H7 (cell line): ENCODE measurements around the gene WDR6. TPM values are rescaled to one million over a fixed set of nuclear protein-coding genes. Genes with fewer than 3 reads are reported as not detected.
"Not testable (repeated sequence)": the region's sequence is repeated elsewhere in the genome, so short reads cannot be mapped to it uniquely, and the experiment has no call there.

ENCODE experiments used
- DNase-seq: peaks from one replicate; pipeline ENCODE4 v3.0.0; 2012
- H3K27me3 ChIP-seq: 2 replicates; pipeline ENCODE4 v1.6.0; 2011; ENCODE audit warnings: mild to moderate bottlenecking, low read length; ENCODE audit not compliant: control insufficient read depth, insufficient read depth
- H3K36me3 ChIP-seq: replicated peaks from 2 replicates; pipeline ENCODE4 v1.5.1; 2011; ENCODE audit warnings: low read length; ENCODE audit not compliant: control insufficient read depth, insufficient read depth
- H3K4me3 ChIP-seq: 2 replicates; pipeline ENCODE4 v1.5.1; 2011; ENCODE audit warnings: low read depth, mild to moderate bottlenecking, control low read depth, low read length, moderate library complexity; ENCODE audit not compliant: insufficient read depth
- total RNA-seq: library from RNA; depleted of rRNA; stranded (reverse); fragments of >200 nt; shearing (Covaris generic); gene quantifications from 2 replicates; pipeline ENCODE4 v1.2.3, GENCODE V29; 2014

WDR6 gene
- total RNA-seq, 1 experiment from 2014 or later, result 141 TPM

DNA sequence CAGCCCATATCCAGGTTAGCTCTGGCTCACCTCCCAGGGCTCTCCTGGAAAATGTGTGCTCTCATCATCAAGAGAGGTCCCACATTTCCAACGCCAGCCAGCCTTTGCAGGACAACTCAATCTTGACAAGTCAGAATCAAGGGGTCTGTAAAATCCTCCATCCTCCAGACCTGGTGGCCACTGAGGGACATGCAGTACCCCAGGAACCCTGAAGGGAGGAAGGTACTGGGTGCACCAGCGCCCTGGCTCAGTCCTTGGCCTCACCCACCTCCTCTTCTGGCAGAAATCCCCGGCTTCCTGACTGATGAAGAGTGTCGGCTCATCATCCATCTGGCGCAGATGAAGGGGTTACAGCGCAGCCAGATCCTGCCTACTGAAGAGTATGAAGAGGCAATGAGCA is 6.0 kb upstream of the WDR6 start:
- Histone ChIP-seq H3K27me3 (no peaks in the 10 kb centered on the region; the same call in 1 of the 2 replicates), H3K4me3 (no peak overlapping the region), H3K36me3 (no peaks in the 10 kb centered on the region)
- peak; percentile 51 for DNase-seq

DNA sequence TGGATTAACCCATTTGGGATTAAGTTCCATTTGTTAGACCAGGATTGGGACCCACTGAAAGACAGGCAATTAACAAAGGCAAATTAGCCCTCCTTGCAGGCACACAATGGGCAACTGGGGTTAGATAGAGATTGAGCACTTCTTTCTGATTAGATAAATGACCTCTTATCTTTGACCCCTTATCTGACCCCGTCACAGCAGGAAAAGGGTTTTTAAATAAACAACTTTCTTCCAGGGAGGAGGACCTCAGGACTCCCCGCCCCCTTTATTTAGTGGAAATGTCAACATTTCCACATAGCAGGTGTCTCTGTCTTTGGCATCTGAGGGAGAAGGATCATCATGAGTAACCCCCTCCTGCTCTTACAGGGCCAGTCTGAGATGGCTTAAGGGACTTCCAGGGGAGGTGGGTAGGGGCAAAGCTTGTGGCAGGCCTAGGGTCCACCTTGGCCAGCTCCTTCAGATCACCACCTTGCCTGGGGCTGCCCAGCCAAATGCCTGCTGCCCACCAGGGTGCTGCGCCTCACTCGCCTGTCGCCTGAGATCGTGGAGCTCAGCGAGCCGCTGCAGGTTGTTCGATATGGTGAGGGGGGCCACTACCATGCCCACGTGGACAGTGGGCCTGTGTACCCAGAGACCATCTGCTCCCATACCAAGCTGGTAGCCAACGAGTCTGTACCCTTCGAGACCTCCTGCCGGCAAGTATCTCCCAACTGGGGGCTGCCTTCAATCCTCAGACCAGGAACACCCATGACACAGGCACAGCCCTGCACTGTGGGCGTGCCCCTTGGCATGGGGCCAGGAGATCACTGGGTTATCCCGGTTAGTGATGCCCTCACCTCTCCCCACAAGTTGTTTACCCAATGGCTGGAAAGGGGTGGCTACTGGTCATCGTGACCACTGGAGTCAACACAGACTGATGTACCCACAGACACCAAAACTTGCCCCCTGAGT is 2.6 kb upstream of the WDR6 start:
- H3K27me3 ChIP-seq, result no peaks in the 10 kb centered on the region; the same call in 1 of the 2 replicates
- H3K36me3 ChIP-seq, result peaks cover 2% of the 10 kb centered on the region
- H3K4me3 ChIP-seq, result no peak overlapping the region
- DNase-seq, result no peak

DNA sequence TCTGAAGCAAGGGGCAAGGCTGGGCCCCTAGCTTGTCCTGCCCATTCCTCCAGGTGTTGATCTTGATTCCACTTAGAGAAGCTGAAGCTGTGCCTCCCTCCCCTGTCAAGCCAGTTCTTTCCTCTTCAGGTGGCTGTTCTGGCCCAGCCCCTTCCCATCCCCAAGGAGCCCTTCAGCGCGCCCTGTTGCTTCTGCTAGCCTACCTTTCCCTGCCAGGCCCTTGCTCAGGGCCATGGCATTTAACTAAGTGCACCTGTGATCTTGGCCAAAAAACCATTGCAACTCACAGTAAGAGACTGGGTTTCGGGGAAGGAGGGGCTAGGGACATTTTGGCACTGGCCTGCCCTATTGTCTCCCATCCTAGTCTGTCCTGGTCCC is 1.9 kb upstream of the WDR6 start:
- H3K27me3 ChIP-seq, result no peaks in the 10 kb centered on the region; the same call in 1 of the 2 replicates

DNA sequence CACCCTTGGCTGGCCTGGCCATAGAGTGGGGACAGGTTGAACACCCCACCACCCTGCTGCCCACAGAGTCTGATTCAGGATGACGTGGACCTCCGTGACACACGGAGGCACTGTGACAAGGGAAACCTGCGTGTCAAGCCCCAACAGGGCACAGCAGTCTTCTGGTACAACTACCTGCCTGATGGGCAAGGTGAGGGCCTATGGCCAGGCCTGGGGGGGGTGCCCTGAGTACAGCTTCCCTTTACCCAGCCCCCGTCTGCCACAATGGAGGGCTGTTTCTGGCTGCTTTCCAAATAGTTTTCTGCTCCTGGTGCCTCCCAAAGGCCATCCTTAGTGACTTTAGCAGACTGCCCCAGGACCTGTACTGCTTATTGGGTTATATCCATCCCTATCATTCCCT is 1.2 kb upstream of the WDR6 start:
- no peak for DNase-seq
- H3K4me3 ChIP-seq, result no peak overlapping the region
- no peaks in the 10 kb centered on the region; the same call in 1 of the 2 replicates for H3K27me3 ChIP-seq
- peaks cover 2% of the 10 kb centered on the region for H3K36me3 ChIP-seq

More for the DNA sequence above, 1.9 kb upstream of the WDR6 start:
- Histone ChIP-seq H3K4me3 (no peak overlapping the region), H3K36me3 (peaks cover 2% of the 10 kb centered on the region)
- DNase-seq, result no peak

DNA sequence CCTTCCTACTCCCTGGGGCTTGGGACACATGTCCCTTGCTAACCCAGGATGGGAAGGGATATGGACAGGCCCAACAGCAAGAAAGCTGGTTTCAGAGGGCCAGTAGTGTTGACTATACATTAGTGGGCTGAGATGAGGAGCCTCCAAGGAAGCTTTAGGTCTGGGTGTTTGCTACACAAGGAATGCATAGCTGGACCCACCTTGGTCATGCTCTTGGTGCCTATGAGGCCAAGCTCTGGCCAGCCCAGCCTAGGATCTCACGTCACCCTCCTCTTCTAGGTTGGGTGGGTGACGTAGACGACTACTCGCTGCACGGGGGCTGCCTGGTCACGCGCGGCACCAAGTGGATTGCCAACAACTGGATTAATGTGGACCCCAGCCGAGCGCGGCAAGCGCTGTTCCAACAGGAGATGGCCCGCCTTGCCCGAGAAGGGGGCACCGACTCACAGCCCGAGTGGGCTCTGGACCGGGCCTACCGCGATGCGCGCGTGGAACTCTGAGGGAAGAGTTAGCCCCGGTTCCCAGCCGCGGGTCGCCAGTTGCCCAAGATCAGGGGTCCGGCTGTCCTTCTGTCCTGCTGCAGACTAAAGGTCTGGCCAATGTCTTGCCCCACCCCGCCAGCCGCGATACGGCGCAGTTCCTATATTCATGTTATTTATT is 653 bp upstream of the WDR6 start:
- H3K36me3 ChIP-seq, result peaks cover 4% of the 10 kb centered on the region
- no peaks in the 10 kb centered on the region; the same call in 1 of the 2 replicates for H3K27me3 ChIP-seq
- peak overlapping the region; percentile 92 for H3K4me3 ChIP-seq
- no peak for DNase-seq

DNA sequence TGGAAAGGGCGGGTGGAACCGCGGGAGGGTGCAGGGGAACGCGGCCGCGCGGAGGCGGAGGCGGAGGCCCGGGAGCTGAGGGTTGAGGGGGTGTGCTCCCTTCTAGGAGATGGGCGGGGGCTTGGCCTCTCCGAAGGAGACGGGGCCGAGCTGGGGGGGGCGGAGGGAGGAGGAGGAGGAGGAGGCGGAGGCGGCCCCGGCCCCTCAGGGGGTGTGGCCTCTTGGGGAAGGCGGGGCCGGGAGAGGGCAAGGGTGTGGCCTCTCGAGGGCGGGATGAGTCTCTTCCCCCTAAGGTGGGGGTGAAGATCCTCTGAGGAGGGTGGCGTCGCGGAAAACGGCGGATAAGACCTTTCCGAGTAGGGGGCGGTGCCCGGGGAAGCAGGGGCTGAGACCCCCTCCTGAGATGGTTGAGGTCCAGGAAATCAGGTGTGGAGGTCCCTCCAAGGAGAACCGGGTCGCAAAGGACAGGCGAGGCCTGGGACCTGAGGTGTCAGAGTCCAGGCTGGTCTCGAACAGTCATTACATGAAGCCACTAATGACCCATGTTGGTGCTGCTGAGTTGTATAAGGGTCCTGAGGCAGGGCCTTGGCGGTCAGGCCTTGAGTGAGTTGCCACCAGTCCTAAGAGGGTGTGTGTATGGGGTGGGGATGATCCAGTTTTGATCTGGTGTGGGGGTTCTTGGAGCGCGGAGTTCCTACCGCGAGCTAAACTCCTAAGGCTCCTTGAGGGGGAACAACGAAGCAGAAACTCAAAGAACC is 759 bp downstream of the WDR6 start:
- Histone ChIP-seq H3K36me3 (peaks cover 12% of the 10 kb centered on the region), H3K27me3 (no peaks in the 10 kb centered on the region; the same call in 1 of the 2 replicates), H3K4me3 (peak overlapping the region; percentile 92)
- peak; percentile 99 for DNase-seq

DNA sequence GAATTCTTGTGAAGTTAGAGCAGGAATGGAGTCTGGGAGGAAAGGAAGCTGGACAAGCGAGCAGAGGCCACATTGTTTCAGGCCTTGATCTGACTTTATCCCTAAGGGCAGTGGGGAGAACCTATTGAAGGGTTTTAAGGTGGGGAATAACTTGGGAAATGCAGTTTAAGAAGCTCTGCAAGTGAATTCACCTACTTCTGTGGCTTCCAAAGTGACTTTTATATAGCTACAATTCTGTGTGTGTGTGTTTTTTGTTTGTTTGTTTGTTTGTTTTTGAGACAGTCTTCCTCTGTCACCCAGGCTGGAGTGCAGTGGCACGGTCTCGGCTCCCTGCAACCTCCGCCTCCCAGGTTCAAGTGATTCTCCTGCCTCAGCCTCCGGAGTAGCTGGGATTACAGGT is 1.4 kb downstream of the WDR6 start:
- Histone ChIP-seq H3K4me3 (peak overlapping the region; percentile 92), H3K36me3 (peaks cover 16% of the 10 kb centered on the region)
- DNase-seq, H3K27me3 ChIP-seq: not testable (repeated sequence)

DNA sequence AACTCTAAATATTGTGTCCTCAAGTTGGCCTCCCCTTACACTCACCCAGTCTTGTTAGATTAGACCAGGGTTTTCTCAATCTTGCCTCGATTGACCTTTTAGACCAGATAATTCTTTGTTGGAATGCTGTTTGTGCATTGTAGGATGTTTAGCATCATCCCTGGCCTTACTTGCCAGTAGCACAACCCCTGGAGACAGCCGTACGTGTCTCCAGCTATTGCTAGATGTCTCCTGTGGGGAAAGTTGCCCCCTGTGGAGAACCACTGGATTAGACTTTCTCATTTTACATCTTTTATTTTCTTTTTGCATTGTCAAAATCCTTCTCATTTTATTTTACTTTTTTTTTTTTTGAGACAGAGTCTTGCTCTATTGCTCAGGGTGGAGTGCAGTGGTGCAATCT is 2.2 kb downstream of the WDR6 start:
- no peak for DNase-seq
- Histone ChIP-seq H3K4me3 (no peak overlapping the region), H3K36me3 (peaks cover 20% of the 10 kb centered on the region), H3K27me3 (no peaks in the 10 kb centered on the region)

DNA sequence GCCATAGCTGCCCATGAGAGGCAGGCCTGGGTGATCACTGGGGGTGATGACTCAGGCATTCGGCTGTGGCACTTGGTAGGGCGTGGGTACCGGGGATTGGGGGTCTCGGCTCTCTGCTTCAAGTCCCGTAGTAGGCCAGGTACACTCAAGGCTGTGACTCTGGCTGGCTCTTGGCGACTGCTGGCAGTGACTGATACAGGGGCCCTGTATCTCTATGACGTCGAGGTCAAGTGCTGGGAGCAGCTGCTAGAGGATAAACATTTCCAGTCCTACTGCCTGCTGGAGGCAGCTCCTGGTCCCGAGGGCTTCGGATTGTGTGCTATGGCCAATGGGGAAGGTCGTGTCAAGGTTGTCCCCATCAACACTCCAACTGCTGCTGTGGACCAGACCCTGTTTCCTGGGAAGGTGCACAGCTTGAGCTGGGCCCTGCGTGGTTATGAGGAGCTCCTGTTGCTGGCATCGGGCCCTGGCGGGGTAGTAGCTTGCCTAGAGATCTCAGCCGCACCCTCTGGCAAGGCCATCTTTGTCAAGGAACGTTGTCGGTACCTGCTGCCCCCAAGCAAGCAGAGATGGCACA is 5.3 kb downstream of the WDR6 start:
- Histone ChIP-seq H3K4me3 (no peak overlapping the region), H3K27me3 (no peaks in the 10 kb centered on the region), H3K36me3 (peaks cover 42% of the 10 kb centered on the region)
- no peak for DNase-seq

DNA sequence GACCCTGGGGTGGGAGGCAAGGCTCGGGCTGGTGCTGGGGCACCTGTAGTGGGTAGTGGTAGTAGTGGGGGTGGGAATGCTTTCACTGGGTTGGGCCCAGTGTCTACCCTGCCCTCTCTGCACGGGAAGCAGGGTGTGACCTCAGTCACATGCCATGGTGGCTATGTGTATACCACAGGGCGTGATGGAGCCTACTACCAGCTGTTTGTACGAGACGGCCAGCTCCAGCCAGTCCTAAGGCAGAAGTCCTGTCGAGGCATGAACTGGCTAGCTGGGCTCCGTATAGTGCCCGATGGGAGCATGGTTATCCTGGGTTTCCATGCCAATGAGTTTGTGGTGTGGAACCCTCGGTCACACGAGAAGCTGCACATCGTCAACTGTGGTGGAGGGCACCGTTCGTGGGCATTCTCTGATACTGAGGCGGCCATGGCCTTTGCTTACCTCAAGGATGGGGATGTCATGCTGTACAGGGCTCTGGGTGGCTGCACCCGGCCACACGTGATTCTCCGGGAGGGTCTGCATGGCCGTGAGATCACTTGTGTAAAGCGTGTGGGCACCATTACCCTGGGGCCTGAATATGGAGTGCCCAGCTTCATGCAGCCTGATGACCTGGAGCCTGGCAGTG is 6.0 kb downstream of the WDR6 start:
- Histone ChIP-seq H3K27me3 (no peaks in the 10 kb centered on the region), H3K4me3 (no peak overlapping the region), H3K36me3 (peaks cover 42% of the 10 kb centered on the region)
- DNase-seq, result no peak

DNA sequence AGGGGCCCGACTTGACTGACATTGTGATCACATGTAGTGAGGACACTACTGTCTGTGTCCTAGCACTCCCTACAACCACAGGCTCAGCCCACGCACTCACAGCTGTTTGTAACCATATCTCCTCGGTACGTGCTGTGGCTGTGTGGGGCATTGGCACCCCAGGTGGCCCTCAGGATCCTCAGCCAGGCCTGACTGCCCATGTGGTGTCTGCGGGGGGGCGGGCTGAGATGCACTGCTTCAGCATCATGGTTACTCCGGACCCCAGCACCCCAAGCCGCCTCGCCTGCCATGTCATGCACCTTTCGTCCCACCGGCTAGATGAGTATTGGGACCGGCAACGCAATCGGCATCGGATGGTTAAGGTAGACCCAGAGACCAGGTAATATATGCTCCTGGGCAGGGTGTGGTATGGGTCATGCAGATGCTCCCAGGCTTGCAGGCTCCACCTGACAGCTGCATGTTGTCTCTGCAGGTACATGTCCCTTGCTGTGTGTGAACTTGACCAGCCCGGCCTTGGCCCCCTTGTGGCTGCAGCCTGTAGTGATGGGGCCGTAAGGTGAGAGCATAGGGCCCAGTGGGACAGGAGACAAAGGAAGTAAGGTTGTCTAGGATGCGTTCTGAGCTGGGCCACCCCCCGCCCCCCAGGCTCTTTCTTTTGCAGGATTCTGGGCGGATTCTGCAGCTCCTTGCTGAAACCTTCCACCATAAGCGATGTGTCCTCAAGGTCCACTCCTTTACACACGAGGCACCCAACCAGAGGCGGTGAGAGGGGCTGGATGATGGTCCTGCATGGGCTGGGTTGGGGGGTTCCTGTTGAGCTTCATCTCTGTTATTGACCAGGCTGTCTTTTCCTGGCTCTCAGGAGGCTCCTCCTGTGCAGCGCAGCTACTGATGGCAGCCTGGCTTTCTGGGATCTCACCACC is 6.8 kb downstream of the WDR6 start:
- no peak overlapping the region for H3K4me3 ChIP-seq
- peak; percentile 89 for DNase-seq
- peaks cover 42% of the 10 kb centered on the region for H3K36me3 ChIP-seq
- no peaks in the 10 kb centered on the region for H3K27me3 ChIP-seq

DNA sequence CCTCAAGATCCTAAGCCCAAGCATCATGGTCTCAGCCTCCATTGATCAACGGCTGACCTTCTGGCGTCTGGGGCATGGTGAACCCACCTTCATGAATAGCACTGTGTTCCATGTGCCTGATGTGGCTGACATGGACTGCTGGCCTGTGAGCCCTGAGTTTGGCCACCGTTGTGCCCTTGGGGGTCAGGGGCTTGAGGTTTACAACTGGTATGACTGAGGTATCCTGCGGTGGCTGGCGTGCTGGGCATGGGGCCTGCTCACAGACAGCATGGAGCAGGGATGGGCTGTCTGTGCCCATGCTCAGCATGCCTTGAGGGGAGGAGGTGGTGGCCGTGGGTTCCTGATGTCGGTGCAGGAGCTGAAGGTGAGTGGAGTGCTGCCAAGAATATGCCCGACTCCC is 7.9 kb downstream of the WDR6 start:
- H3K4me3 ChIP-seq, result no peak overlapping the region
- no peak for DNase-seq
- H3K36me3 ChIP-seq, result peaks cover 41% of the 10 kb centered on the region
- no peaks in the 10 kb centered on the region for H3K27me3 ChIP-seq

DNA sequence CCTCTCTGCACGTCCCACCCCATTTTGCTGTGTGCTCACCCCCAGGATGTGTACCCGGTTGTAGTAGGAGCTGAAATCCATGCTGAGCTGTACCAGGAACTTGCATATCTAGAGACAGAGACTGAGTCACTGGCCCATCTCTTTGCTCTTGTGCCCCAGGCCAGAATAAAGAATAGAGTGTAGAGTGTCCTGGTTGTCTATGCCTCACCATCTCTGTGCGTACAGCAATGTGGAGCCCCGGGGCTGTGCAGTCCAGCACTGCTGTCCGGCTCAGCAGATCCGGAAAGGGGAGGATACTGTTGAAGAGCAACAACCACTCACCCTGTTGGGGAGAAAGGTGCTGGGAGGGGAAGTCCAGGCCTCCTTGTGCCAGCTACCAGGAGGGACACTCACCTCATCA is 8.6 kb downstream of the WDR6 start:
- no peak for DNase-seq
- no peak overlapping the region for H3K4me3 ChIP-seq

More for the DNA sequence above, 8.6 kb downstream of the WDR6 start:
- H3K27me3 ChIP-seq, result no peaks in the 10 kb centered on the region
- peaks cover 41% of the 10 kb centered on the region for H3K36me3 ChIP-seq
